Measurements from ENCODE around the gene PAK4. TPM values are rescaled to one million over a fixed set of nuclear protein-coding genes. Genes with fewer than 3 reads are reported as not detected.

Gene PAK4
- total RNA-seq, 2 donors from 2014 or later, result 85.0 to 96.9 TPM

GRCh38 chr19:39193803-39194202 lies 68.2 kb downstream of the PAK4 start:
- intact Hi-C loops (cut with DNase I, micrococcal nuclease), result no loop called here
- DNase-seq (no peak), ATAC-seq (peak; percentile 61)

- DNase-seq, result no peak
- no peak for ATAC-seq
- intact Hi-C loops (cut with DNase I, micrococcal nuclease), result no loop called here
These were observed 69.4 kb downstream of the PAK4 start for GRCh38 chr19:39194832-39195542.

GRCh38 chr19:39195755-39196154 lies 70.2 kb downstream of the PAK4 start:
- intact Hi-C loops (cut with DNase I, micrococcal nuclease), result no loop called here
- no peak for DNase-seq
- ATAC-seq, result peak; percentile 42

GRCh38 chr19:39196320-39196719 lies 70.7 kb downstream of the PAK4 start:
- ATAC-seq, result no peak
- intact Hi-C loops (cut with DNase I, micrococcal nuclease), result no loop called here

GRCh38 chr19:39196860-39197562 lies 71.4 kb downstream of the PAK4 start, which contains the start of gene NCCRP1:
Gene NCCRP1 (plus strand): TSS chr19:39196964. CDS start chr19:39196983, 19 bp downstream.
- intact Hi-C loops (cut with DNase I, micrococcal nuclease), result no loop called here
- DNase-seq (no peak), ATAC-seq (no peak)

More at GRCh38 chr19:39196320-39196719, 70.7 kb downstream of the PAK4 start:
- DNase-seq, result no peak

GRCh38 chr19:39197808-39198207 lies 72.2 kb downstream of the PAK4 start:
- intact Hi-C loops (cut with DNase I, micrococcal nuclease), result no loop called here
- ATAC-seq (no peak), DNase-seq (no peak)

- DNase-seq (no peak), ATAC-seq (peak; percentile 36)
- intact Hi-C loops (cut with DNase I, micrococcal nuclease), result no loop called here
These were observed 73.4 kb downstream of the PAK4 start for GRCh38 chr19:39199025-39199424.

- intact Hi-C loops (cut with DNase I, micrococcal nuclease), result no loop called here
- DNase-seq (no peak), ATAC-seq (no peak)
These were observed 74.6 kb downstream of the PAK4 start for GRCh38 chr19:39200066-39200802.

- DNase-seq (no peak), ATAC-seq (no peak)
- intact Hi-C loops (cut with DNase I, micrococcal nuclease), result no loop called here
These were observed 75.2 kb downstream of the PAK4 start for GRCh38 chr19:39200803-39201115.

- intact Hi-C loops (cut with DNase I, micrococcal nuclease), result no loop called here
- ATAC-seq (no peak), DNase-seq (no peak)
These were observed 77.4 kb downstream of the PAK4 start for GRCh38 chr19:39202998-39203355.

GRCh38 chr19:39203372-39204341 lies 78.1 kb downstream of the PAK4 start, which contains the start of gene SYCN:
Gene SYCN (minus strand): TSS chr19:39204263. CDS start chr19:39204254, 9 bp downstream.
- ATAC-seq, result no peak
- intact Hi-C loops (cut with DNase I, micrococcal nuclease), result no loop called here
- DNase-seq, result no peak

GRCh38 chr19:39205449-39205764 lies 79.8 kb downstream of the PAK4 start:
- intact Hi-C loops (cut with DNase I, micrococcal nuclease), result no loop called here
- ATAC-seq, result no peak
- no peak for DNase-seq

GRCh38 chr19:39206122-39206521 lies 80.5 kb downstream of the PAK4 start:
- intact Hi-C loops (cut with DNase I, micrococcal nuclease), result no loop called here
- no peak for ATAC-seq
- DNase-seq, result no peak

- DNase-seq (no peak), ATAC-seq (no peak)
- intact Hi-C loops (cut with DNase I, micrococcal nuclease), result no loop called here
These were observed 81.8 kb downstream of the PAK4 start for GRCh38 chr19:39207293-39207836.

- no peak for DNase-seq
- no peak for ATAC-seq
- intact Hi-C loops (cut with DNase I, micrococcal nuclease), result no loop called here
These were observed 82.7 kb downstream of the PAK4 start for GRCh38 chr19:39208175-39208795.

- DNase-seq (no peak), ATAC-seq (no peak)
- intact Hi-C loops (cut with DNase I, micrococcal nuclease), result no loop called here
These were observed 83.6 kb downstream of the PAK4 start for GRCh38 chr19:39209196-39209595.

GRCh38 chr19:39211731-39212374 lies 86.3 kb downstream of the PAK4 start:
- ATAC-seq (no peak), DNase-seq (no peak)
- intact Hi-C loops (cut with DNase I, micrococcal nuclease), result no loop called here

GRCh38 chr19:39212375-39212742 lies 86.8 kb downstream of the PAK4 start:
- ATAC-seq (peak; percentile 59), DNase-seq (peak in 1 of 2 donors; percentile 57)
- intact Hi-C loops (cut with DNase I, micrococcal nuclease), result no loop called here
